ENCODE measurements around the gene TFIP11. TPM values are rescaled to one million over a fixed set of nuclear protein-coding genes. Genes with fewer than 3 reads are reported as not detected.

TFIP11 gene
- total RNA-seq, 1 experiment from 2014 or later: 26.9 TPM

- ChIA-PET POLR2A (interaction anchor here (0.7 kb wide), 1 partner anchor 25 kb away, joined by 6 read pairs; no protein-coding TSS in a partner anchor), CTCF (interaction anchor here (1.0 to 2.2 kb wide), 4 partner anchors 8 to 114 kb away, joined by 4 to 6 read pairs (median 6); no protein-coding TSS in a partner anchor)
- Mint-ChIP-seq H3K4me3 (no peak overlapping the region), H3K27ac (peak overlapping the region; percentile 82; the same call in 1 of the 2 replicates), H3K27me3 (ENCODE audit: low read depth) (no peaks in the 10 kb centered on the region; the same call in 1 of the 2 replicates), H3K9me3 (no peaks in the 10 kb centered on the region), H3K36me3 (peaks cover 3% of the 10 kb centered on the region; the same call in 1 of the 2 replicates), H3K4me1 (peaks cover 76% of the 10 kb centered on the region)
- DNase-seq (ENCODE audit: low spot score) (no peak), ATAC-seq (no peak)
- TF ChIP-seq ZNF512 (CRISPR knock-in tag; IDR thresholded peaks at IDR 0.05; ENCODE audit: borderline replicate concordance) (no peak), ZNF121 (CRISPR knock-in tag; IDR thresholded peaks at IDR 0.05) (peak; percentile 76; the same call in 1 of the 2 replicates), FOXK1 (CRISPR knock-in tag; IDR thresholded peaks at IDR 0.05) (no peak), RELA (CRISPR knock-in tag; IDR thresholded peaks at IDR 0.05; ENCODE audit: borderline replicate concordance) (no peak), IRF1 (CRISPR knock-in tag; IDR thresholded peaks at IDR 0.05) (no peak), USF2 (CRISPR knock-in tag; IDR thresholded peaks at IDR 0.05) (no peak), ATF6 (CRISPR knock-in tag; IDR thresholded peaks at IDR 0.05) (no peak), GABPB1 (CRISPR knock-in tag; IDR thresholded peaks at IDR 0.05) (no peak), MLX (CRISPR knock-in tag; IDR thresholded peaks at IDR 0.05) (no peak)
Observed at GRCh38 chr22:26551568-26551967, 39.3 kb upstream of the TFIP11 start.

- Mint-ChIP-seq H3K27me3 (ENCODE audit: low read depth) (no peaks in the 10 kb centered on the region; the same call in 1 of the 2 replicates), H3K9me3 (no peaks in the 10 kb centered on the region), H3K4me3 (no peak overlapping the region), H3K4me1 (peaks cover 68% of the 10 kb centered on the region), H3K27ac (peak overlapping the region; percentile 84), H3K36me3 (peaks cover 7% of the 10 kb centered on the region; the same call in 1 of the 2 replicates)
- ChIA-PET CTCF (interaction anchor here (1.0 to 2.2 kb wide), 4 partner anchors 9 to 115 kb away, joined by 4 to 6 read pairs (median 6); no protein-coding TSS in a partner anchor), POLR2A (interaction anchor here (0.6 kb wide), 1 partner anchor 231 kb away, joined by 3 read pairs; no protein-coding TSS in a partner anchor)
- no peak for DNase-seq (ENCODE audit: low spot score)
- TF ChIP-seq ZNF138 (CRISPR knock-in tag; conservative IDR thresholded peaks at IDR 0.05): no peak
- TF ChIP-seq AFF4 (CRISPR knock-in tag; IDR thresholded peaks at IDR 0.05; ENCODE audit: borderline replicate concordance): no peak
- no peak for TF ChIP-seq CREB1 (CRISPR knock-in tag; IDR thresholded peaks at IDR 0.05)
- peak; percentile 39; the same call in 1 of the 2 replicates for TF ChIP-seq USF2 (CRISPR knock-in tag; IDR thresholded peaks at IDR 0.05)
- ATAC-seq: no peak
Observed at GRCh38 chr22:26550498-26551033, 38.3 kb upstream of the TFIP11 start.
